SK-N-SH (cell line): ENCODE results near the gene HS1BP3. TPM values are rescaled to one million over a fixed set of nuclear protein-coding genes. Genes with fewer than 3 reads are reported as not detected.

Experiments
- CTCF ChIA-PET: fragments of 300-600, 350-600 bp; formaldehyde crosslinking; extraction: SDS; loops from one replicate; lab custom pipeline; 2021; lab: Yijun Ruan, JAX
- POLR2A ChIA-PET: fragments of 350-600 bp; sonication (Branson Sonifier 250); formaldehyde crosslinking; extraction: SDS; loops from one replicate; lab custom pipeline; 2020; ENCODE audit warnings: antibody characterized with exemption, inconsistent platforms; lab: Yijun Ruan, JAX
- DNase-seq: peaks from one replicate; pipeline ENCODE4 v3.0.0; 2012
- H2AFZ ChIP-seq: fragments of 200-600 bp; sonication (generic); 2 replicates; pipeline ENCODE4 v1.8.1; 2016; ENCODE audit warnings: antibody characterized with exemption, mild to moderate bottlenecking, low read depth
- H3F3A ChIP-seq: fragments of 200-600 bp; sonication (generic); replicated peaks from 2 replicates; pipeline ENCODE3; 2016; ENCODE audit warnings: antibody characterized with exemption, mild to moderate bottlenecking; ENCODE audit not compliant: insufficient read depth
- H3K27ac ChIP-seq, 2 experiments: fragments of 200-500 bp in 1 of 2; fragments of 200-600 bp in 1 of 2; sonication (Bioruptor generic) in 1 of 2; sonication (generic), shearing (Covaris generic) in 1 of 2; 2 replicates each; pipeline versions ENCODE4 v1.5.1 to v1.6.1; 2014 to 2016; ENCODE audit warnings: low read depth in 2 of 2, inconsistent platforms in 1 of 2, low read length in 1 of 2, mild to moderate bottlenecking in 1 of 2, mixed read lengths in 1 of 2
- H3K27me3 ChIP-seq: fragments of 200-600 bp; sonication (generic), shearing (Covaris generic); 2 replicates; pipeline ENCODE4 v1.6.1; 2016; ENCODE audit warnings: mixed run types; ENCODE audit not compliant: insufficient read depth
- H3K36me3 ChIP-seq, 2 experiments: fragments of 200-500 bp in 1 of 2; fragments of 200-600 bp in 1 of 2; sonication (Bioruptor generic) in 1 of 2; sonication (generic) in 1 of 2; replicated peaks in 1 of 2; 2 replicates each; pipeline versions ENCODE3 to v1.5.1; 2014 to 2016; ENCODE audit warnings: low read length in 1 of 2, mild to moderate bottlenecking in 1 of 2; ENCODE audit not compliant: insufficient read depth in 2 of 2, control insufficient read depth in 1 of 2
- H3K4me1 ChIP-seq, 2 experiments: fragments of 200-500 bp in 1 of 2; fragments of 200-600 bp in 1 of 2; sonication (Bioruptor generic) in 1 of 2; sonication (generic), shearing (Covaris generic) in 1 of 2; 2 replicates each; pipeline versions ENCODE4 v1.5.1 to v1.6.1; 2014 to 2016; ENCODE audit warnings: low read depth in 1 of 2, low read length in 1 of 2, mixed run types in 1 of 2; ENCODE audit not compliant: insufficient read depth in 2 of 2, control insufficient read depth in 1 of 2
- H3K4me2 ChIP-seq: fragments of 200-600 bp; sonication (generic), shearing (Covaris generic); 2 replicates; pipeline ENCODE4 v1.6.1; 2017; ENCODE audit warnings: mixed run types
- H3K4me3 ChIP-seq, 2 experiments: fragments of 200-500 bp in 1 of 2; fragments of 200-600 bp in 1 of 2; sonication (Bioruptor generic) in 1 of 2; sonication (generic), shearing (Covaris generic) in 1 of 2; 2 replicates each; pipeline versions ENCODE4 v1.5.1 to v1.8.1; 2014 to 2016; ENCODE audit warnings: low read depth in 2 of 2, inconsistent platforms in 1 of 2, low read length in 1 of 2, mild to moderate bottlenecking in 1 of 2, mixed read lengths in 1 of 2, moderate library complexity in 1 of 2
- H3K79me2 ChIP-seq: fragments of 200-600 bp; sonication (generic); 2 replicates; pipeline ENCODE4 v1.8.1; 2017; ENCODE audit warnings: mild to moderate bottlenecking; ENCODE audit not compliant: insufficient read depth
- H3K9ac ChIP-seq: fragments of 200-600 bp; sonication (generic); 2 replicates; pipeline ENCODE4 v1.6.1; 2017; ENCODE audit warnings: mixed run types
- H3K9me2 ChIP-seq: fragments of 200-600 bp; sonication (generic); 2 replicates; pipeline ENCODE4 v1.6.1; 2017; ENCODE audit warnings: mixed run types
- H3K9me3 ChIP-seq: fragments of 200-600 bp; sonication (generic); 2 replicates; pipeline ENCODE4 v1.6.1; 2017; ENCODE audit warnings: mixed run types, mild to moderate bottlenecking, moderate library complexity
- H4K20me1 ChIP-seq: fragments of 200-600 bp; sonication (generic); 2 replicates; pipeline ENCODE4 v1.6.1; 2017; ENCODE audit warnings: mild to moderate bottlenecking, mixed run types; ENCODE audit not compliant: insufficient read depth
- EZH2phosphoT487 ChIP-seq: fragments of 200-600 bp; sonication (generic); IDR thresholded peaks from 2 replicates; pipeline ENCODE4 v1.6.1; 2017; ENCODE audit warnings: low read depth, mixed run types, mild to moderate bottlenecking, antibody characterized with exemption, moderate library complexity, borderline replicate concordance
- FOSL2 ChIP-seq: IDR thresholded peaks from 2 replicates; pipeline ENCODE4 v1.4.0; 2012; ENCODE audit warnings: low read depth, mild to moderate bottlenecking, moderate library complexity, borderline replicate concordance
- FOXJ3 ChIP-seq: sonication (generic); formaldehyde crosslinking; IDR thresholded peaks from 2 replicates; pipeline ENCODE4 v1.5.1; 2020; ENCODE audit warnings: mild to moderate bottlenecking, missing genetic modification reagents
- FOXM1 ChIP-seq: IDR thresholded peaks from 2 replicates; pipeline ENCODE4 v1.4.0; 2012; ENCODE audit warnings: low read depth, mild to moderate bottlenecking
- GATA2 ChIP-seq: sonication (generic); formaldehyde crosslinking; IDR thresholded peaks from 2 replicates; pipeline ENCODE4 v1.5.0; 2020; ENCODE audit warnings: mild to moderate bottlenecking, missing genetic modification reagents
- JUND ChIP-seq: IDR thresholded peaks from 2 replicates; pipeline ENCODE4 v1.4.0; 2012
- MAX ChIP-seq: IDR thresholded peaks from 2 replicates; pipeline ENCODE4 v1.4.0; 2012; ENCODE audit warnings: low read depth
- MEF2A ChIP-seq: IDR thresholded peaks from 2 replicates; pipeline ENCODE4 v1.4.0; 2012; ENCODE audit warnings: low read depth, borderline replicate concordance
- NRF1 ChIP-seq: IDR thresholded peaks from 2 replicates; pipeline ENCODE4 v1.6.1; 2012; ENCODE audit warnings: low read depth, mild to moderate bottlenecking, low read length
- POLR2AphosphoS5 ChIP-seq: IDR thresholded peaks from 2 replicates; pipeline ENCODE4 v1.6.1; 2012; ENCODE audit warnings: low read depth, low read length
- RAD21 ChIP-seq: IDR thresholded peaks from 2 replicates; pipeline ENCODE4 v1.6.1; 2012; ENCODE audit warnings: mild to moderate bottlenecking, low read length
- RXRA ChIP-seq: IDR thresholded peaks from 2 replicates; pipeline ENCODE4 v1.4.0; 2012; ENCODE audit warnings: low read depth, mild to moderate bottlenecking, borderline replicate concordance
- SIN3A ChIP-seq: IDR thresholded peaks from 2 replicates; pipeline ENCODE4 v1.6.1; 2012; ENCODE audit warnings: low read depth, mild to moderate bottlenecking, low read length, moderate library complexity, borderline replicate concordance
- SMC3 ChIP-seq: IDR thresholded peaks from 2 replicates; pipeline ENCODE4 v1.6.1; 2012; ENCODE audit warnings: low read depth, low read length, improper control_type of control experiment
- TCF12 ChIP-seq: IDR thresholded peaks from 2 replicates; pipeline ENCODE4 v1.4.0; 2012
- TEAD4 ChIP-seq: IDR thresholded peaks from 2 replicates; pipeline ENCODE4 v1.4.0; 2012; ENCODE audit warnings: mild to moderate bottlenecking, borderline replicate concordance; ENCODE audit not compliant: insufficient read depth
- USF1 ChIP-seq: IDR thresholded peaks from 2 replicates; pipeline ENCODE4 v1.4.0; 2012; ENCODE audit warnings: low read depth, borderline replicate concordance
- USF2 ChIP-seq: fragments of 150-350 bp; IDR thresholded peaks from 2 replicates; pipeline ENCODE4 v1.6.1; 2017; ENCODE audit warnings: antibody characterized with exemption, low read length, low read depth, borderline replicate concordance
- YY1 ChIP-seq: IDR thresholded peaks from 2 replicates; pipeline ENCODE4 v1.4.0; 2012; ENCODE audit warnings: low read depth, mild to moderate bottlenecking
- WGBS: methylation state at CpG from one replicate; pipeline ENCODE4 v1.1.6; 2017; ENCODE audit warnings: low lambda C conversion rate; 5-methylcytosine and 5-hydroxymethylcytosine counted together
- polyA plus RNA-seq, 3 experiments: library from polyadenylated mRNA; depleted of rRNA; stranded (reverse); fragments of >200 nt; gene quantifications; 2 replicates each; pipeline ENCODE4 v1.2.3, GENCODE V29; 2012

HS1BP3 gene
- polyA plus RNA-seq, 1 of the 3 experiments (the other 2 are of a cell fraction) = 20.1 TPM

- TF ChIP-seq FOXM1 (no peak), SIN3A (no peak), TEAD4 (no peak), RXRA (no peak), FOXJ3 (CRISPR knock-in tag) (no peak), EZH2phosphoT487 (no peak), RAD21 (no peak), JUND (no peak)
- TF ChIP-seq, all 33 proteins: peak for 0
These were observed 27.7 kb downstream of the HS1BP3 start for GRCh38 chr2:20623241-20623640.

GRCh38 chr2:20622731-20623130 lies 28.2 kb downstream of the HS1BP3 start:
- Histone ChIP-seq H3K27ac (no peak overlapping the region), H2AFZ (no peak overlapping the region), H3K9ac (no peak overlapping the region), H3K27me3 (no peaks in the 10 kb centered on the region), H3K9me2 (no peaks in the 10 kb centered on the region), H4K20me1 (no peaks in the 10 kb centered on the region), H3K4me1 (peaks cover 6 to 42% of the 10 kb centered on the region in 2 experiments; a peak in 3 of 4 replicates)
- CTCF ChIA-PET = interaction anchor here (0.9 to 4.8 kb wide), 6 partner anchors 13 to 244 kb away, joined by 5 to 33 read pairs (median 5); partner anchors contain the start of gene RHOB
- TF ChIP-seq POLR2AphosphoS5 (no peak), USF2 (no peak), USF1 (no peak), SIN3A (no peak), GATA2 (CRISPR knock-in tag) (no peak), MEF2A (no peak), RXRA (no peak), TCF12 (no peak), MAX (no peak), FOSL2 (no peak), JUND (no peak), EZH2phosphoT487 (no peak), RAD21 (no peak), FOXM1 (no peak), SMC3 (no peak), YY1 (no peak), TEAD4 (no peak), NRF1 (no peak)
- TF ChIP-seq, all 33 proteins: peak for 0
- H3K79me2 ChIP-seq = no peaks in the 10 kb centered on the region
- WGBS = 78% methylated on average over 10 of the region's 10 CpGs
- no peaks in the 10 kb centered on the region for H3F3A ChIP-seq
- no peak overlapping the region for H3K4me2 ChIP-seq
- POLR2A ChIA-PET = interaction anchor here (2.7 kb wide), 1 partner anchor 175 kb away, joined by 16 read pairs; the partner anchor contains the start of gene RHOB
- peak; percentile 41 for DNase-seq
- H3K36me3 ChIP-seq = peaks cover 0 to 35% of the 10 kb centered on the region in 2 experiments
- H3K4me3 ChIP-seq = no peak overlapping the region
- no peaks in the 10 kb centered on the region for H3K9me3 ChIP-seq

More at GRCh38 chr2:20623241-20623640, 27.7 kb downstream of the HS1BP3 start:
- no peaks in the 10 kb centered on the region for H4K20me1 ChIP-seq
- no peak overlapping the region for H2AFZ ChIP-seq
- ChIA-PET CTCF (interaction anchor here (0.6 to 4.8 kb wide), 6 partner anchors 12 to 179 kb away, joined by 3 to 33 read pairs (median 5); partner anchors contain the start of genes HS1BP3 and RHOB), POLR2A (interaction anchor here (2.7 kb wide), 1 partner anchor 176 kb away, joined by 16 read pairs; the partner anchor contains the start of gene RHOB)
- no peaks in the 10 kb centered on the region for H3F3A ChIP-seq
- H3K27me3 ChIP-seq = no peaks in the 10 kb centered on the region
- H3K9ac ChIP-seq = no peak overlapping the region
- H3K4me1 ChIP-seq = peaks cover 3 to 37% of the 10 kb centered on the region in 2 experiments; a peak in 3 of 4 replicates
- no peaks in the 10 kb centered on the region for H3K79me2 ChIP-seq
- H3K4me3 ChIP-seq = no peak overlapping the region
- DNase-seq = no peak
- H3K4me2 ChIP-seq = no peak overlapping the region
- WGBS = 90% methylated on average over 10 of the region's 10 CpGs
- no peak overlapping the region; a peak in 1 of 4 replicates for H3K27ac ChIP-seq
- H3K9me3 ChIP-seq = no peaks in the 10 kb centered on the region
- peaks cover 0 to 35% of the 10 kb centered on the region in 2 experiments for H3K36me3 ChIP-seq
- H3K9me2 ChIP-seq = no peaks in the 10 kb centered on the region
